HG02943 (cell line): ENCODE results near the gene BRSK1.

ENCODE experiments used
- ATAC-seq: cut with Tn5 transposase; IDR thresholded peaks from one replicate; pipeline ENCODE4 v1.9.1; 2021; ENCODE audit warnings: mild to moderate bottlenecking, low read depth, moderate library complexity; ENCODE audit not compliant: unreplicated experiment

BRSK1 gene

DNA sequence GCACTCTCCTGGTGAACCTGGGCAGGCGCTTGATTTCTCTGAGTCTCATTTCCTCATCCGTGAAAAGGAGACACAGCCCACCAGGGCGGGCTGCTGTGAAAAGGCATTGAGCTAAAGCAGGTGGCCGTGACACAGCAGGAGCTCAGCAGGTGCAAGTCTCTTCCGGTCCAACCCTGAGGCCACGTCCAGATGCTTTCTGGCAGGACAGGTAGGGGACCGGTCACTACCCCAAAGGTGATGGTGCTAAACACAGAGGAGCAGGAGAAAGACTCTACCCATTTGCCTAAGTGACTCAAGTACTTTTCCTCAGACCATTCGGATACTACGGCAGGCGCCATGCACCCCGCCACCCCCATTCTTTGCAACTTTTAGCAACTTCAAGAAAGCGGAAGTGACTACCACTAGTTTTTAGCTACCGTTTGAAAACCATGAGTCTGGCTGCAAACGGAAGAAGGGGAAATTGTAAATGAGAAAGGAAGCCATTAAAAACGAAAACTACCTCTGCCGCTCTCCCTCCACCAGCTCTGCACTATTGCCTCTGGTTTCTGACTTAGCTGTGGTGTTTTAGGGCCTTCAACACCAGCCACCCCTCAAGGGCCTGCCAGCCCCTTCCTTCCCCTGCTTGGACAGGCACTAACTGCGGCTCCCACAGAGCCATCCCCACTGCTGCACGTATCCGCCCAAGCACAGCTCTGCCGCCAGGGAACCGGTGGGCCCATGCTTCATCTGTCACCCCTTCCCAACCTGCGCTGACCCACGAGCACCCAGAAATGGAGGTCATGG, 29.8 kb upstream of the BRSK1 start:
- peak; percentile 30 for ATAC-seq

DNA sequence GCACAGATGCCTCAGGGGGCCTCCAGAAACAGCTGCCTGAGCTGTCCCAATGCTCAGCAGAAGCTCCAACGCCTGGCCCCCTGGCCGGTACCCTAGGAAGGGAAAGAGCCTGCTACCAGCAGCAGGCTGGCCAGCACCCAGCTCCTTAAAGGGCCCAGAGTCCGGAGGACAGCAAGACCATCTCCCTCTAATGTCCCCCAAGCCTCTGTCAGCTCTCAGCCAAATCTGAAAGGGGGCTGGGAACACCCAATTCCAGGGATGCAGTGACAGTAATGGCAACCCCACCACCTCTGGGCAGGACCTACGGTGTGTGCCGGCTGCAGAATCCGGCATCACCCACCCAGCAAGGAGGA, 29.2 kb upstream of the BRSK1 start:
- no peak for ATAC-seq

DNA sequence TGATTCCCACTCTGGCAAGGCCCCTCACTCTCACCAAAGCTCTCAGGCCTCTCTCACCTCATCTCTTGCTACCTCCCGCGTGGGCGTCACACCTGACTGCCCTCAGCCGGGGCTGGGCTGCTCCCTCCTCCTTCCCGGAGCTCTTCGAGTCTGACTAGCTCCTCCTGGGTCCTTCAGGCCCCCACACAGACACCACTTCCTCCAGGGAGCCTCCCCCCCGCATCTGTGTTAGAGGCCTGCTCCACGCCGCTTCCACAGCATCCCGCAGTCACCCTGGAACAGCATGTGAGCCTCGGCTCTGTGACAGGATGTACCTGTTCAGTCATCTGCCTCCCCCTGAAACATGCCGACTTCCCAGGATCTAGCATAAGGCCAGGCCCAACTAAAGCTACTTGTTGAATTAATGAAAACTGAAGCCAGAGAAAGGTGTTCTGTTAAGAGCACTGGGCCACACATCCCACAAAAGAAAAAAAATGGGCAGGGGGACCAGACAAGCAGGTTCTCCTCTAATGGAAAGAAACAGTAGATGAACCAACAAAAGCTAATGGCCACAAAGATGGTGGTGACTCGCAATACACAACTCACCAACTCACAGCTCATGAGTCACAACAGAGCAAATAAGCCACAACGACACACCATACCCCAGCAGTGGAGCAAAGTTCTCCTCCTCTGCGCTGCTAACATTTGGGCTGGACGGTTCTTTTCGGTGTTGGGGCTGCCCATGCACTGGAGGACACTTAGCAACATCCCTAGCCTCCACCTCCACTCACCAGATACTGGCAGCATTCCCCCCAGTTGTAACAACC, 28.0 kb upstream of the BRSK1 start:
- no peak for ATAC-seq

DNA sequence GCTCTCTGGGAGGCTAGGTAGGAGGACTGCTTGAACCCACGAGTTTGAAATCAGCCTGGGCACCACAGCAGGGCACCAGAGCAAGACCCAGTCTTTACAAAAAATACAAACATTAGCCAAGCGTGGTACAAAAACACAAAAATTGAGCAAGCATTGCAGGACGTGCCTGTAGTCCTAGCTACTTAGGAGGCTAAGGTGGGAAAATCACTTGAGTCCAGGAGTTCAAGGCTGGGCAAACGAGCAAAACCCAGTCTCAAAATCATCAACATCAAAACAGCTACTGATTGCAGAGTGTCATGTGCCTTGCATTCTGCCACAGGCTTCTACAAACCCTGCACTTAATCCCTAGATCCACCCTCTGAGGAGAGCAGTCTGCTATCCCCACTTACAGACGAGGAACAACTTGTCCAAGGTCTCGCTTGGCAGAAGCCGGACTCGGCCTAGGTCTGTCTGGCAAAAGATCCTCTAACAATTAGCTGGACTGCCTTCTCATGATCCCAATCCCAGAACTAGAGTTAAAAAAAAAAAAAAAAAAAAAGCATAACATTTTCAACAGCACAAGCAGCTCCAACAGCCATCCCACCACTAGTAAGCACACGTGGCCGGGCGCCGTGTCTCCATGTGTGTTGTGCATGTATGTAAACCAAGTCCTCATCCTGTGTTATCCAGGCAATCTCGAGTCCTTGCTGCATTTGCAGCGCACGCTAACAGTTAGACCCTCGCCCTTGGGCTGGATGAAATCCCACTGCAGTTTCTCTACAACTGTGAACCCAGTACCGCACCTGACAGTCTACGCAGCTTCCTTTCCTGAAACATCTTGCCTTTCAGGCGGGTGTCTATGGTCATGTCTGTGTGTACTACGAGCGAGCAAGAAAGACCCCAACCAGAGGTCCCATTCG, 27.0 kb upstream of the BRSK1 start:
- ATAC-seq: no peak

DNA sequence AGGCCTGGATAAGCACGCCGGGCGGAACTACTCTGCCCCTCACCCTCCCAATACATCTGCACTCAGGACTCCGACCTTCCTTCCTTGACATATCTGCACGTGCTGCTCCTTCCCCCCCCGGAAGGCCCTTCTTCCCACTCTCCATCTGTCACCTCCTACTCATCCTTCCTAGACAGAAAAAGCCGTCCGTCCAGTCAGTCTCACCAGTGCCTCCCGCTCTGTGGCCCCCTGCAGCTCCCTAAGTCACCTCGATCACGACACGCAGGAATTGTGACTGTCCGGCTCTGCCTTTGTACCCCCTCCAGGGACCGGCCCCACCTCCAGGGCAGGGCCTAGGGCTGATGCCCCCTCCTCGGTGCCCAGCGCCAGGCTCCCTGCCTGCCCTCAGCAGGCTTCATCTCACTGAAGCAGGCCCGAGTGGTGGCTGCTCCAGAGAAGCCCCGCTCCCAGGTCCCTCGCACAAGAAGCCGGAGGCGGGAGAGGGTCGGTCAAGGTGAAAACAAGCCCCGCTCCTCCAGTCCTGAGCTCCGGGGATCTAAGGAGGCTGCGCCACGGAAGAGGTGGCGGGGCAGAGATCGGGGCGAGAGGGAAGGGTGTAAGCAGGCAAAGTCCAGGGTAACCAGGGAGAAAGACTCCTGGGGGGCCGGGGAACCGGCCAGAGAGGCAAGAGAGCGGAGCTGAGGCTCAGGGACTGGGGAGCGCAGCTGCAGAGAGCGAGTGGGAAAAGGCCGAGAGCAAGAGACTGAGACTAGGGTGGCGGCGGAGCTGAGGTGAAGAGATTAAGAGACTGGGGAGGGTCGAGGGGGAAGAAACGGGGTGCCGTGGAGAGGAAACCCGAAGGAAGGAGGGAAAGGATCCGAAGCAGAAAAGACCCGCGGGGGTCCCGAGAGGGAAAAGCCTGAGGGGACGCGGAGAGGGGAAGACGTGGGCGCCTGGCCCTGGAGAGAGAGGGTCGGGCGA, 26.1 kb upstream of the BRSK1 start:
- ATAC-seq: no peak

DNA sequence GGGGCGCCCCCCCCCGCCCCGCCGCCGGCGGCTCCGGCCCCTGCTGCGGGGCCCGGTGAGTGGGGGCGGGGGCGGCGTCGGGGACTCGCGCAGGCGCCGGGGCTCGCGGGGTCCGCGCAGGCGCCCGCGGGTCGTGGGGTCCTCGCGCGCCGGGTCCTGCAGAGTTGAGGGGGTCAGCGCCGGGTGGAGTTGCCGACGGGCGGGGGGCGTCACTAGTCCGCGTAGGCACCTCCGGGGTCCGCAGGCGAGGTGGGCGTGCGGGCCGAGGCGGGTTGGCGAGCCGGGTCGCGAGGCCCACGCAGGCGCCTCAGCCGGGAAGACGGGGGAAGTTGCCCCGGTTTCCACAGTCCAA, 25.3 kb upstream of the BRSK1 start:
- peak; percentile 14 for ATAC-seq

DNA sequence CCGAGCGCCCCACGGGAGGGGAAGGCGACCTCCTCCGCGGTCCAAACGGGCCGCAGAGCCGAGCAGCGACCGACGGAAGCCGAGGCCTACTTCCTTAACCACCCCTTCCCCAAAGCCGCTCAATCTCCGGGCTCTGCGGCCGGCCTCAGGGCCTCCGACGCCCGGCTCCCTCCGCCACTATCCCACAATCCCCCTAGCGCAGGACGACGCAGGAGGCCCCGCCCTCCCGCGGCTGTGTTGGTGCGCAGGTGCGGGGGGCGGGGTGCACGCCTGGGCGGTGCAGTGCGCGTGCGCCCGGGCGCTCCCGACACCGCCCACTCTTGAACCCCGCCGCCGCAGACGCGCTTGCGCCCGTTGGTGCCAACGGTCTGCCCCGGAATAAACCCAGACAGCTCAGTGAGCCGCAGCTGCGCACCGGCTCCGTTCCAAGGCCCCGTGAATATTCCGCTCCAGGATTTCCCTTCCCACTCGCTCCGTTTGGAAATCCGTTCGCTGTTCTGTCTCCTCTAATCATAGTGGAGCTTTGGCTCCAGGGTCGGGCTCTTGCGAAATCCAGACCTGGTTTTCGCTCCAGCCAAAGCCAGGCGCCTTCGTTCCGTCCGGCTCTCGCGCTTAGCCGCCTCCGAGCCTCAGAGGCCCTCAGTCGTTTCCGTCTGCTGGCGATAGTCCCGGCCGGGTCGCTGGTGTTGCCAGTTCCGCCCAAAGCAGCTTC, 24.8 kb upstream of the BRSK1 start, which contains the start of gene PPP6R1:
Gene PPP6R1 (minus strand): TSS at position 190 of the 712 bp plus-strand sequence. CDS start 11,914 bp downstream, outside the sequence.
- peak; percentile 56 for ATAC-seq

DNA sequence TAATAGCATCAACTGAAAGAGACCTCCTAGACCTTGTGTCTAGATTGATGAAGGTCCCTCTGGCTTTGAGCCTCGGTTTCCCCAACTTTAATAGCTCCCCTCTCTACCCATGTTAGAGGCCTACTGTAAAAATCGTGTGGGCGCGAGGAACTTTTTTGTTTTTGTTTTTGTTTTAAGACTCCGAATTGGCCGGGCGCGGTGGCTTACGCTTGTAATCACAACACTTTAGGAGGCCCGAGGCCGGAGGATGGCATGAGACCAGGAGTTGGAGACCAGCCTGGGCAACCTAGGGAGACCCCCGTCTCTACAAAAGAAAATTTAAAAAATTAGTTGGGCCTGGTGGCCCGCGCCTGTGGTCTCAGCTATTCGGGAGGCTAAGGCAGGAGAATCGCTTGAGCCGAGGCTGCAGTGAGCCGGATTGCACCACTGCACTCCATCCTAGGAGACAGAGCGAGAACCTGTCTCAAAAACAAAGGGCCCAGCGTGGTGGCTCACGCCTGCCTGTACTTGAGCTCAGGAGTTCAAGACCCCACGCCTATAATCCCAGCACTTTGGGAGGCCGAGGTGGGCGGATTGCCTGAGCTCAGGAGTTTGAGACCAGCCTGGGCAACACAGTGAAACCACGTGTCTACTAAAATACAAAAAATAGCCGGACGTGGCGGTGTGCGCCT, 24.1 kb upstream of the BRSK1 start:
- no peak for ATAC-seq

DNA sequence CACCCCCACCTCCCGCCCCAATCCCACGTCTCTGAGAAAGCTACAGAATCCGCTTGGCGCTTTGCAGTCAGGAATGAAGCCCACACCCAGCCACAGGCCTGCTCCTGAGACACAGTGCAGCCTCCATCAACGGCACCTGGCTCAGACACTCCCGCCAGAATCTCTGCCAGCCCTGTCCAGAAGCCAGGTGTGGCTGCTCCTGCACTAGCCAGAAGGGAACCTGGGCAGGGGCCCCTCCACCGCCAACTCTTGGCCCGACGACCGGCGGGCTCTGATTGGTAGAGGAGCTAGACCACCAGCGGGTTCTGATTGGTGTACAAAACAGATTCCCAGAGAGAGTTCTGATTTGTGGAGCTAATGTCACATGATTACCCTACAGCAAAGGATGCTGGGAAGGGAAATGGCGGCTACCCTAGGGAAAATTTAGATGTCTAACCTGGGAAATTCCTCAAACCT, 22.1 kb upstream of the BRSK1 start:
- no peak for ATAC-seq

DNA sequence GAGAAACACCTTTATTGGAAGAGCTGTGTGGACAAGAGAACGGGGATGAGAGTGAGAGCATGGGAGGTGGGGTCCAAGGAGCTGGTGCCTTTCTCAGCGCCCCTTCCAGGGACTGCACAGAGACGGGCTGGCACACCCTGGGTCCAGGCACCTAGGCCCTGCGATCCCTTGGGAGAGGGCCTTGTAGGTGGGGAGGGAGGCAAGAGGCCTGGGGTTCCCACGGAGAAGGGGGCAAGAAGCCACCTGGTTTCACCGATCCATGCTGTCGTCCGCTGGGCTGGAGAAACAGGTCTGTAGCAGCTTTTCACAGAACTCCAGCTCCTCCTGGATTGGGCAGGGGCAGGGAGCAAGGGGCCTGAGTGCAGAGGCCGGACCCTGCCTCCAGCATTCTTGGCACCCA, 21.4 kb upstream of the BRSK1 start:
- ATAC-seq: no peak

DNA sequence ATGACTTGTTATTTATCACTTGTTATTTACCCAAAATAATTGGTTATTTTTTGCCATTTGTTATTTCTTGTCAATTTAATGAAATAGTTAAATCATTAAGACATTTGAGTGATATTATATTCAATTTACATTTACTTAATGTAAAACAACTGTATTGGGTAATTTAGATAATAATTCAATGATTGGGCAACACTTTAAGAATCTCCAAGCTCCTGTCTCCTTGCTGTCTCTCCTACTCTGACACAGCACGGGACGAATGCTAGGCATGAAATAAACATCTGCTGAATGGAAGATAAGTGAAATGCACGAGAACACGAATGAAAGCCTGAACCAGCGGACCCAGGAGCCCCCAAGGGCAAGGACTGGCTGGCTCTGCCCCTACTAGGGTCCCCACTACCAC, 19.3 kb upstream of the BRSK1 start:
- no peak for ATAC-seq

DNA sequence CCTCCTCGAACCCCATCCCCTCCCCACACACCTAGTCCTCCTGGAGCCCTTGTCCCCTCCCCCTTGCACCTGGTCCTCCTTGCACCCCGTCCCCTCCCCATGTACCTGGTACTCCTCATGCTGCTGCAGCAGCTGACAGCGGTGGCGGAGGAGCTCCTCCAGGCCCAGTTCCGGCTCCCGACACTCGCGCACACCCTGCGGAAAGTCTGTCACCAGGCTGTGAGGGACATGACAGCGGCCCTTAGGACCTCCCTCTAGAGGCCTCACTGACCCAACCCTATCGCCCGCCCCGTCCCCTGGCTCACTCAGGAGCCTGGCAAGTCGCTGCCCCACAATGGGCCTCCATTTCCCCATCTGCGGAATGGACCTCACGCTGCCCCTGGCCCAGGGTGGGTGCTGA, 18.6 kb upstream of the BRSK1 start:
- no peak for ATAC-seq

DNA sequence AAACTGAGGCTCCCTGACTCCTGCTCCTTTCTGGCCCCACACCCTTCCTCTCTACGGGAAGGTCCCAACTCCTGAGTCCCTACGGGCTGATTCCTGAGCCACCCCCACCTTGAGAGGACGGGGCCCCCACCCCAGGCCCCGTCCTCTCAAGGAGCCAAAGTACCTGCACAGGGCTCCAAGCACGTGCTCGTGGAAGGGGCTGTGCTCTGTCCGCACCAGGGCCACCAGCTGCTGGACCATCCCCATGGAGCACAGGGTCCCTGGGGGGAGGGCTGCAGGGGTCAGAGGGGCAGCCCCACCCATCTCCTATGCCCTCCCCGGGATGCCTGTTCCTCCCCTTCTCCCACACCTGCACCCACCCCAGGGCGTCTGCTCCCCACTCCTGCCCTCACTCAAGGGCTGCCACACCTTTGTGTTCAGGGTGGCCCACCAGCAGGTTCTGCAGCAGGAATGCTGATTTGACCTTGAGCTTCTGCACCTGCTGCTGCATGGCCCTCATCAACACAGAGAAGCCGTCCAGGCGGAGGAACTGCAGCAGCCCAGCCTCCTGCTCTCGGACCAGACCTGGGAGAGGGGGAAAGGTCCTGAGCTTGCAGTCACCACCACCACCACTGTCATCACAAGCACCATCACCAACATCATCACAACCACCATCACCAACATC, 17.9 kb upstream of the BRSK1 start:
- ATAC-seq: no peak

DNA sequence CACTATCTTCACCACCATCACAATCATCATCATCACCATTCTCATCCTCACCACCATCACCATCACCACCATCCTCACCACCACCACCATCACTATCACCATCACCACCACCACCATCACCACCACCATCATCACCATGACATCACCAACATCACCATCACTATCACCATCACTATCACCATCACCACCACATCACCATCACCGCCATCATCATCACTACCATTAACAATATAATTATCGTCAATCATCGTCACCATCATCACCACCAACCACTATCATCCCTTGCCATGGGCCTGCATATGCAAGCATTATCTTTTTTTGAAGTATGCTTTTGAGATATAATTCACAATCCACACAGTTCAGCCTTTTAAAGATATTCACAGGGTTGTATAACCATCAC, 17.4 kb upstream of the BRSK1 start:
- ATAC-seq: no peak

DNA sequence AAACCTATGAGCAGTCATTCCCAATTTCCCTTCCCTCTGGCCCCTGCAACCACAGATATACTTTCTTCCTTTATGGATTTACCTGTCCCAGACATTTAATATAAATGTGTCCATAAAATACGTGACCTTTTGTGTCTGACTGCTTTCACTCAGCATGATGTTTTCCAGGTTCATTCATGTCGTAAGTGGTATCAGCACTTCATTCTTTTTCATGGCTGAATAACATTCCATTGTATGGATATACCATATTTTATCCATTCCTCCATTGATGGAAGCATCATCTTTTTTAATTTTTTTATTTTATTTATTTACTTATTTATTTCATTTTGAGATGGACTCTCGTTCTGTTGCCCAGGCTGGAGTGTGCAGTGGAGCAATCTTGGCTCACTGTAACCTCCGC, 17.0 kb upstream of the BRSK1 start:
- ATAC-seq: no peak

DNA sequence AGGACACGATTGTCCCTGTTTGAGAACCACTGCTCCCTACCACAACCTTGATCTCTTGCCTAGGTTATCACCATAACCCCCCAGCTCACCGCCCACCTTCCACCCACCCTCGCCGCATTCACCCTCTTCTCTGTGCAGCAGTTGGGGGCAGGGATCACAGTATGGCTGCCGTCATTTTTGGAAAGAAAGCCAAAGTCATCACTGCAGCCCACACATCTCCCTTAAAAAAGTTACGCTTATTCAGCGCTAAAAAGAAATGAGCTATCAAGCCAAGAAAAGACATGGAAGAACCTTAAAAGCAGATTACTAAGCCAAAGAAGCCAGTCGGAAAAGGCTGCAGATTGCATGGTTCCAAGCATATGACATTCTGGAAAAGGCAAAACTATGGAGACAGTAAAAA, 14.5 kb upstream of the BRSK1 start:
- no peak for ATAC-seq

DNA sequence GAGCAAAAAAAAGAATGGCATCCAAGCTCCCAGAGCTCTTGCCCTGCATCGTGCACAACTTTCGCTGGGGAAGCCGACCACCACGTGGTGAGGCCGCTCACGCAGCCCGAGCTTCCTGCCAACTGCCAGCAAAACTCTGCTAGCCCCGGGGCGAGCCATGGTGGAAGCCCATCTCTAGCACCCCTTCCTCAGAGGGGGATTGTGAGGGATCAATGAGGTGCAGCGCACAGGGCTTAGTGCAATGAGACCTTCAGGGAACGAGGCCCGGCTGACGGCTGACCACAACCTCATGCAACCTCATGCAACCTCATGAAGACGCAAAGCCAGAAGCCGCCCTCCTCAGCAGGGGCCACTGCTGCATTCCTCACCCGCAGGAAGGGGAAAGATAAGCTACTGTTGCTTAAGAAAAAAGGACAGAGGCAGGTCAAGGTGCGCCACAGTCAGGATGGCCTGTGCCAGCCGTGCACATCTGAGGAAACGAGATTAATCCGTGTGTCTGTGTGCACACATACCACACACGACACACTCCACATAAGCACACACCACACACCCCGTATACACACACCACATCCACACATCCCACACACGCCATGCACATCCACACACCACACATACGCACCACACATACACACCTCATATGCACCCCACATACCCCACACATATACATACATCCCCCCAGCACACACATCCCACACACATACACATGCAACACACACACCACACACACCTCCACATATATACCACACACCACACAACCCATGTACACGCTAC, 13.4 kb upstream of the BRSK1 start:
- no peak for ATAC-seq
